Measurements from ENCODE around the gene RNF40. TPM values are rescaled to one million over a fixed set of nuclear protein-coding genes. Genes with fewer than 3 reads are reported as not detected.

Gene RNF40
- total RNA-seq, 1 experiment from 2014 or later = 114 TPM

- ChIA-PET POLR2A (no interaction called here), CTCF (interaction anchor here (1.0 kb wide), 1 partner anchor 148 kb away, joined by 3 read pairs; no protein-coding TSS in a partner anchor)
- TF ChIP-seq POLR2AphosphoS5 (IDR thresholded peaks at IDR 0.05; ENCODE audit: low read depth, low read length) = no peak
- TF ChIP-seq REST (IDR thresholded peaks at IDR 0.05; ENCODE audit: insufficient read depth in 1 of 2, low read depth in 2 of 2, low read length in 1 of 2) = no peak
- no peak for TF ChIP-seq CTCF (IDR thresholded peaks at IDR 0.05)
- no peak for TF ChIP-seq SIN3A (IDR thresholded peaks at IDR 0.05; ENCODE audit: borderline replicate concordance, insufficient read depth, low read depth, low read length)
- no peak for TF ChIP-seq TCF7L2 (IDR thresholded peaks at IDR 0.05; ENCODE audit: low read depth, low read length)
- Histone ChIP-seq H3K9me3 (ENCODE audit: control insufficient read depth, insufficient read depth, low read depth, low read length) (no peaks in the 10 kb centered on the region), H3K36me3 (ENCODE audit: control insufficient read depth, insufficient read depth, low read length) (no peaks in the 10 kb centered on the region), H3K4me1 (ENCODE audit: control insufficient read depth, insufficient read depth, low read length) (no peaks in the 10 kb centered on the region), H3K4me3 (ENCODE audit: low read depth in 2 of 2, low read length in 2 of 2) (no peak overlapping the region), H3K27me3 (ENCODE audit: control insufficient read depth, insufficient read depth, low read length) (no peaks in the 10 kb centered on the region), H3K27ac (ENCODE audit: low read length) (no peak overlapping the region)
- DNase-seq (ENCODE audit: low read depth, low spot score) = no peak
- BruUV-seq (replicated peaks) = no TSS peak
- ATAC-seq = no peak; the same call in 1 of the 2 replicates
- intact Hi-C loops (cut with micrococcal nuclease; ENCODE audit: unreplicated experiment) (no loop called here), in situ Hi-C loops (cut with HindIII; ENCODE audit: low pct_unique_long_range_greater_than_20kb, low sequenced_read_pairs) (no loop called here)
Observed at GRCh38 chr16:30793508-30794069, 31.5 kb downstream of the RNF40 start.

- ChIA-PET POLR2A (no interaction called here), CTCF (no interaction called here)
- no peak overlapping the region for H3K27ac ChIP-seq (ENCODE audit: low read length)
- in situ Hi-C loops (cut with HindIII; ENCODE audit: low pct_unique_long_range_greater_than_20kb, low sequenced_read_pairs) (no loop called here), intact Hi-C loops (cut with micrococcal nuclease; ENCODE audit: unreplicated experiment) (no loop called here)
- H3K4me1 ChIP-seq (ENCODE audit: control insufficient read depth, insufficient read depth, low read length) = no peaks in the 10 kb centered on the region
- no TSS peak for BruUV-seq (replicated peaks)
- no peaks in the 10 kb centered on the region for H3K36me3 ChIP-seq (ENCODE audit: control insufficient read depth, insufficient read depth, low read length)
- no peaks in the 10 kb centered on the region for H3K9me3 ChIP-seq (ENCODE audit: control insufficient read depth, insufficient read depth, low read depth, low read length)
- DNase-seq (ENCODE audit: low read depth, low spot score) (no peak), ATAC-seq (no peak)
- no peaks in the 10 kb centered on the region for H3K27me3 ChIP-seq (ENCODE audit: control insufficient read depth, insufficient read depth, low read length)
- TF ChIP-seq TCF7L2 (IDR thresholded peaks at IDR 0.05; ENCODE audit: low read depth, low read length) = no peak
- TF ChIP-seq REST (IDR thresholded peaks at IDR 0.05; ENCODE audit: insufficient read depth in 1 of 2, low read depth in 2 of 2, low read length in 1 of 2) = no peak
- TF ChIP-seq CTCF (IDR thresholded peaks at IDR 0.05) = no peak
- no peak for TF ChIP-seq SIN3A (IDR thresholded peaks at IDR 0.05; ENCODE audit: borderline replicate concordance, insufficient read depth, low read depth, low read length)
- no peak for TF ChIP-seq POLR2AphosphoS5 (IDR thresholded peaks at IDR 0.05; ENCODE audit: low read depth, low read length)
- H3K4me3 ChIP-seq (ENCODE audit: low read depth in 2 of 2, low read length in 2 of 2) = no peak overlapping the region
Observed at GRCh38 chr16:30794634-30795033, 32.5 kb downstream of the RNF40 start.
